Large intestine (tissue), 3 donors: ENCODE results near the gene DMRTC1B. TPM values are rescaled to one million over a fixed set of nuclear protein-coding genes. Genes with fewer than 3 reads are reported as not detected.
"Not testable (repeated sequence)": the region's sequence is repeated elsewhere in the genome, so short reads cannot be mapped to it uniquely, and the experiment has no call there.

Experiments used
- DNase-seq, 2 donors: peaks; one replicate each; pipeline versions ENCODE4 v3.0.0 to v3.0.0-alpha.2; 2013
- H3K27ac ChIP-seq: one replicate; pipeline ENCODE4 v1.5.1; 2013; ENCODE audit warnings: low read length
- H3K27me3 ChIP-seq: 2 replicates; pipeline ENCODE4 v1.6.1; 2013; ENCODE audit warnings: low read length; ENCODE audit not compliant: control insufficient read depth, insufficient read depth
- H3K36me3 ChIP-seq: 2 replicates; pipeline ENCODE4 v1.6.1; 2013; ENCODE audit warnings: low read length; ENCODE audit not compliant: control insufficient read depth, insufficient read depth
- H3K4me1 ChIP-seq: one replicate; pipeline ENCODE4 v1.6.1; 2013; ENCODE audit warnings: low read length; ENCODE audit not compliant: control insufficient read depth, insufficient read depth
- H3K4me3 ChIP-seq: one replicate; pipeline ENCODE4 v1.5.1; 2013; ENCODE audit warnings: low read length
- H3K9me3 ChIP-seq: one replicate; pipeline ENCODE4 v1.6.1; 2013; ENCODE audit warnings: mild to moderate bottlenecking, low read depth, low read length, moderate library complexity; ENCODE audit not compliant: control insufficient read depth
- WGBS: methylation state at CpG from one replicate; pipeline ENCODE4 v1.1.5; 2013; ENCODE audit warnings: low lambda C conversion rate; ENCODE audit not compliant: insufficient coverage; 5-methylcytosine and 5-hydroxymethylcytosine counted together
- polyA plus RNA-seq: library from polyadenylated mRNA; unstranded; fragments of 120-200 nt; gene quantifications from one replicate; pipeline ENCODE4 v1.2.1, GENCODE V29; 2013

DMRTC1B gene
- polyA plus RNA-seq, 1 donor = 1.5 TPM

DNA sequence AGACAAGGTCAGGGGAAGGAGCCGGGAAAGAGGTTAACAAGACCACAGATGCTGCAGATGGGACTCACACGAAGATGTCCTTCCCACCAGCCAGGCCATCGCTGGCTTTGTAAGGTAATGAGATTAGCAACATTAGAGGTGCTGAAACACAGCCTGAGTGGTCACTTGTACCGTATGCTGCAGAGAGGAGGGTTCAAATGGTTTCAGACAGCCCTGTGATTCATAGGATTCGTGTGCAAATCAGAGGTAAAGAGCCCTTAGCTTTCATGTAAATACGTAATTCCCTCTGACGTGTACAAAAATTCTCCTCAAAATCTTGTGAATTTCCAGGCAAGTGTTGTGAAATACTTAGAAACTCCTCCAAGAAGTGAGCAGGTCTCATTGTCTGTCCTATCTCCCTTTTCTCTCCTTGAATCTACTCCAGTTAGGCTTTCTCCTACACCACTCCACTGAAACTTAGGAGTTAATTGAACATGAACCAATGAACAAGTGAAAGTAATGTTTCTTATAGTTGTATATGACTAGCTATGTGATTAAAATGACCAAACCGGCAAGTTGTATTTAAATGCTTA, 6.8 kb downstream of the DMRTC1B start:
- no CpG with 5 or more reads among the region's 8 CpGs for WGBS
- H3K4me3 ChIP-seq, H3K4me1 ChIP-seq, H3K27me3 ChIP-seq, H3K27ac ChIP-seq, DNase-seq, H3K36me3 ChIP-seq, H3K9me3 ChIP-seq: not testable (repeated sequence)

- H3K27ac ChIP-seq, H3K4me3 ChIP-seq, DNase-seq, H3K27me3 ChIP-seq, H3K9me3 ChIP-seq, H3K36me3 ChIP-seq, H3K4me1 ChIP-seq: not testable (repeated sequence)
- no CpG with 5 or more reads among the region's 6 CpGs for WGBS
These were observed 7.3 kb downstream of the DMRTC1B start for GRCh38 chrX:72783964-72784363.

GRCh38 chrX:72788142-72788541, 11.5 kb downstream of the DMRTC1B start:
- H3K4me3 ChIP-seq = not testable (repeated sequence)

DNA sequence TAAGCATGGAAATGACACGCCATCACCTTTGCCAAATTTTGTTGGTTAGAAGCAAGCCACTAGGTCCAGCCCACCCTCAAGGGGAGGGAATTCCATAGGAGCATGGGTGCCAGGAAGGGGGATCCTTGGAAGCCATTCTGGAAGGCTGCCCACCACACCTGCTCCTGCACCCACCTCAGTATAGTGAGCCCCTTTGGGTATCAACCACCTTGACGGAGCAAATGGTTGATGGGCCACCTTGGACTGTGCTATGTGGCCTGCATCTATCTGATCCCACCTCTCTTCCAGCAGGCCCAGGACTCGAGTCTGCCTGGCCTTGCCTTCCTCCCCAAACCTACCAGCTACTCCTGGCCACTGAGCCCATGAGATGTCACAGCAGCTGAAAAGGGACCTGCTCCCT, 13.7 kb downstream of the DMRTC1B start:
- no CpG with 5 or more reads among the region's 3 CpGs for WGBS
- H3K9me3 ChIP-seq, H3K4me3 ChIP-seq, H3K27me3 ChIP-seq, DNase-seq, H3K36me3 ChIP-seq, H3K4me1 ChIP-seq, H3K27ac ChIP-seq: not testable (repeated sequence)

More at GRCh38 chrX:72788142-72788541, 11.5 kb downstream of the DMRTC1B start:
- WGBS = no CpG with 5 or more reads among the region's 1 CpG
- not testable (repeated sequence) for H3K4me1 ChIP-seq, H3K9me3 ChIP-seq, H3K27me3 ChIP-seq, H3K36me3 ChIP-seq, DNase-seq, H3K27ac ChIP-seq

- not testable (repeated sequence) for H3K27me3 ChIP-seq, H3K36me3 ChIP-seq, DNase-seq, H3K4me1 ChIP-seq, H3K4me3 ChIP-seq, H3K9me3 ChIP-seq, H3K27ac ChIP-seq
- WGBS = no CpG with 5 or more reads among the region's 13 CpGs
These were observed 31.4 kb downstream of the DMRTC1B start, which contains the start of gene FAM236D for GRCh38 chrX:72808110-72808509. Gene FAM236D, minus strand, starts transcription at chrX:72808210. Its CDS starts 100 bp downstream, at chrX:72808110.

GRCh38 chrX:72830701-72831100, 54.0 kb downstream of the DMRTC1B start:
- WGBS = no CpG with 5 or more reads among the region's 13 CpGs
- H3K27me3 ChIP-seq, DNase-seq, H3K9me3 ChIP-seq, H3K36me3 ChIP-seq, H3K4me1 ChIP-seq, H3K27ac ChIP-seq, H3K4me3 ChIP-seq: not testable (repeated sequence)

DNA sequence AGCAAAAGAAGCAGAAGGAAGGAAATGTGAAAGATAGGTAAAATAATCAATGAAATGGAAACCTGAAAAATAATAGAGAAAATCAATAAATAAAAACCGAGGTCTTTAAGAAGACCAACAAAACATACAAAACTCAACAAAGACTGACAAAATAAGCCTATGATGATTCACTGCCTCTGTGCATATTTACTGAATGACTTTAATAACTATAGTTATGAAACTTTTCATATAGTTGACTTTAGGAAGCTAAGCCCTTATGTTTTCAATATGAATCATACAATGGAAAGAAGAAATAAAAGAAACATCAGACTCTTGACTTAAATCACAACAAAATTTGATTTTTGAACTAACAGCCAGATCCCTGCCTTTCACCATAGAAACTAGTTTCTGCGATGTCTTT, 60.8 kb downstream of the DMRTC1B start:
- H3K27me3 ChIP-seq, H3K4me1 ChIP-seq, DNase-seq, H3K36me3 ChIP-seq, H3K9me3 ChIP-seq, H3K4me3 ChIP-seq, H3K27ac ChIP-seq: not testable (repeated sequence)
- WGBS = no CpG with 5 or more reads among the region's 2 CpGs

GRCh38 chrX:72882898-72883297, 106.2 kb downstream of the DMRTC1B start:
- not testable (repeated sequence) for H3K4me1 ChIP-seq, H3K9me3 ChIP-seq, DNase-seq, H3K4me3 ChIP-seq, H3K27me3 ChIP-seq, H3K36me3 ChIP-seq, H3K27ac ChIP-seq
- WGBS = no CpG with 5 or more reads among the region's 2 CpGs

GRCh38 chrX:72889740-72890139, 113.0 kb downstream of the DMRTC1B start:
- not testable (repeated sequence) for H3K27me3 ChIP-seq, DNase-seq
- WGBS = no CpG with 5 or more reads among the region's 14 CpGs

More at GRCh38 chrX:72889740-72890139, 113.0 kb downstream of the DMRTC1B start:
- H3K27ac ChIP-seq, H3K9me3 ChIP-seq, H3K36me3 ChIP-seq, H3K4me1 ChIP-seq, H3K4me3 ChIP-seq: not testable (repeated sequence)
